BE2C (cell line): ENCODE data around the gene GRAMD4.
A peak's percentile ranks its signal among the peaks of the same experiment; 100 is the strongest.

ENCODE experiments used
- DNase-seq: peaks from one replicate; pipeline ENCODE4 v3.0.0-alpha.2; 2020
- H3K27me3 ChIP-seq: fragments of 250-450 bp; sonication (Bioruptor Pico); 2 replicates; pipeline ENCODE4 v1.5.1; 2020; ENCODE audit warnings: mild to moderate bottlenecking
- H3K36me3 ChIP-seq: fragments of 250-450 bp; sonication (Bioruptor Pico); 2 replicates; pipeline ENCODE4 v1.5.1; 2020; ENCODE audit warnings: mild to moderate bottlenecking
- H3K4me1 ChIP-seq: fragments of 250-450 bp; sonication (Bioruptor Pico); 2 replicates; pipeline ENCODE4 v1.5.1; 2020
- H3K4me3 ChIP-seq: 2 replicates; pipeline ENCODE4 v1.5.1; 2011; ENCODE audit warnings: low read depth, low read length
- H3K9me3 ChIP-seq: fragments of 250-450 bp; sonication (Bioruptor Pico); 2 replicates; pipeline ENCODE4 v1.5.1; 2020
- TF ChIP-seq, protein P1 (sequence below): IDR thresholded peaks from 2 replicates; pipeline ENCODE4 v1.5.1; 2012; ENCODE audit warnings: mild to moderate bottlenecking, low read depth, low read length

The GRAMD4 gene

DNA sequence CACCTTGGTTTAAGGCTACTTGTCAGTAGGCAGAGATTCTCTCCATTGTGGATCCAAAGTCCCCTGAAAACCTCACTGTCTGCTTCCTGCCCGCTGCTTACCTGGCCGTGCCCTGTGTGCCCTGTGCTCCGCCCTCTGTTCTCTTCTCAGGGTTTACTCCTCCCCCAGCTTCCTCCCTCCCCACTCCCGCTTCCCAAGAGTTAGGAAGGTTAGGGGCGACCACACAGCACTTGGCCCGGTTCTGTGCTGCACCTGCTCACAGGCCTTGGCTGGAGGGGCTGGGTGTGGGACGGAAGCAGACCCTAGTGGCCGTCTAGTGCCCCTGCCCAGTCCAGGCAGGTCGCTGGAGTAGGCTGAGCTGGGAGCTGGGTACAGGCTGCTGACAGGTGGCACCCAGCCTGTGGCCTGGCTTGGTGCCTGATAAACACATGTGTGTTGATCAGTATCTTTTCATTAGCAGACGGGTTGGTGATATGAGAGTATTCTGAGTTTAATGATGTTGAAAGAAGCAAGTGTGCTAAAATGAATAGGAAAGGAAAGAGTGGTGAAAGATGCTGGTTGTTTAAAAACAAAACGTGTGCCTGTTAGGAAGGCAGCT lies 40.5 kb downstream of the GRAMD4 start:
- TF ChIP-seq, protein P1, sequence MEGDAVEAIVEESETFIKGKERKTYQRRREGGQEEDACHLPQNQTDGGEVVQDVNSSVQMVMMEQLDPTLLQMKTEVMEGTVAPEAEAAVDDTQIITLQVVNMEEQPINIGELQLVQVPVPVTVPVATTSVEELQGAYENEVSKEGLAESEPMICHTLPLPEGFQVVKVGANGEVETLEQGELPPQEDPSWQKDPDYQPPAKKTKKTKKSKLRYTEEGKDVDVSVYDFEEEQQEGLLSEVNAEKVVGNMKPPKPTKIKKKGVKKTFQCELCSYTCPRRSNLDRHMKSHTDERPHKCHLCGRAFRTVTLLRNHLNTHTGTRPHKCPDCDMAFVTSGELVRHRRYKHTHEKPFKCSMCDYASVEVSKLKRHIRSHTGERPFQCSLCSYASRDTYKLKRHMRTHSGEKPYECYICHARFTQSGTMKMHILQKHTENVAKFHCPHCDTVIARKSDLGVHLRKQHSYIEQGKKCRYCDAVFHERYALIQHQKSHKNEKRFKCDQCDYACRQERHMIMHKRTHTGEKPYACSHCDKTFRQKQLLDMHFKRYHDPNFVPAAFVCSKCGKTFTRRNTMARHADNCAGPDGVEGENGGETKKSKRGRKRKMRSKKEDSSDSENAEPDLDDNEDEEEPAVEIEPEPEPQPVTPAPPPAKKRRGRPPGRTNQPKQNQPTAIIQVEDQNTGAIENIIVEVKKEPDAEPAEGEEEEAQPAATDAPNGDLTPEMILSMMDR, result no peak; the same call in 1 of the 2 replicates
- no peak overlapping the region for H3K4me3 ChIP-seq
- peaks cover 39% of the 10 kb centered on the region for H3K36me3 ChIP-seq
- peaks cover 25% of the 10 kb centered on the region for H3K4me1 ChIP-seq
- no peaks in the 10 kb centered on the region for H3K27me3 ChIP-seq
- H3K9me3 ChIP-seq, result no peaks in the 10 kb centered on the region
- DNase-seq, result peak; percentile 58

DNA sequence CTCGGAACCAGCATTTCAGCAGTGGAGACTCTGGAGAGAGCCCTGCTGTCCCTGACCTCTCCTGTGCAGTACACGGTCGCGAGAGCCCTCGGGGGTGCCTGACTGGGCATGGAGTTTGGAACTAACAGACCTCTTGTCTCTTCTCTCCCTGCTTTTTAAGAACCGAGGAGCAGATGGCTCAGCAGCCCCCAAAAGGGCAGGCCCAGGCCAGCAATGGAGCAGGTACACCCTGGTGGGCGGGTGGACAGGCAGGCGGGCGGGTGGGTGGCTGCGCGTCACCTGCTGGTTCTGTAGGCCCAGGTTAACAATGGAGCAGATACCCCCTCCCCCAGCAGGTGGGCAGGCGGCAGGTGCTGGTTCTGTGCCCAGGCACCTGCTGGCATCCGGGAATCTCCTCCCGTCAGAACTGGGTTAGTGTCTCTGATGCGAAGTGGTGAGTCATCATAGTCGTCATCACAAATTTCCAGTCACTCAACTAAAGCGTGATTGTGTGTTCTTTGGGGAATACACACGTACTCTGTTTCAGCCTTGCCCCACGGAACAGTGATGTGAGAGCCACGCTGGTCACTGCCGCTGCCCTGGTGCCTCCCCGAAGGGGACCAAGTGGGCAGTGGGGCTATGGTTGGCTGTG lies 41.1 kb downstream of the GRAMD4 start:
- no peak for DNase-seq
- TF ChIP-seq, protein P1, result no peak
- Histone ChIP-seq H3K9me3 (no peaks in the 10 kb centered on the region), H3K27me3 (no peaks in the 10 kb centered on the region), H3K4me1 (peaks cover 25% of the 10 kb centered on the region), H3K36me3 (peaks cover 46% of the 10 kb centered on the region), H3K4me3 (no peak overlapping the region)

DNA sequence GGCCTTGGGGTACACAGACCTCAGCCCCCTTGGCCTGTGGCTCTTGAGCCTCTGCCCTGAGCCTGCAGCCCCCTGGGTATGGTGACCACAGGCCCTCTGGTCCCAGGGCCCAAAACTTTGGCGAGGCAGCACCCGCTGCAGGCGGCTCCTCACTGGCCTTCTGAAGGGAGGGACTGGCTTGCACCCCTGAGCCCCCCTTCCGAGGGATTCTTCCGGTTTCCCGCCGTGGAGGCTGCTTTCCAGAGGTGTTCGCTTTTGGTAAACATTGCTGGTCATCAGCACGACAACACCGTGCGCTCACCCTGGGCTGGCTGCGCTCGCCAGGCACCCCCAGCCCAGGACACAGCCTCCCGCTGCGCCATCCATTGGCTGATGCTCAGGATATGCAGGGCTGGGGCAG lies 42.0 kb downstream of the GRAMD4 start:
- DNase-seq, result no peak
- H3K36me3 ChIP-seq, result peaks cover 52% of the 10 kb centered on the region
- no peak overlapping the region for H3K4me3 ChIP-seq
- H3K27me3 ChIP-seq, result no peaks in the 10 kb centered on the region
- no peaks in the 10 kb centered on the region for H3K9me3 ChIP-seq
- peaks cover 25% of the 10 kb centered on the region for H3K4me1 ChIP-seq
- TF ChIP-seq, protein P1, result no peak

DNA sequence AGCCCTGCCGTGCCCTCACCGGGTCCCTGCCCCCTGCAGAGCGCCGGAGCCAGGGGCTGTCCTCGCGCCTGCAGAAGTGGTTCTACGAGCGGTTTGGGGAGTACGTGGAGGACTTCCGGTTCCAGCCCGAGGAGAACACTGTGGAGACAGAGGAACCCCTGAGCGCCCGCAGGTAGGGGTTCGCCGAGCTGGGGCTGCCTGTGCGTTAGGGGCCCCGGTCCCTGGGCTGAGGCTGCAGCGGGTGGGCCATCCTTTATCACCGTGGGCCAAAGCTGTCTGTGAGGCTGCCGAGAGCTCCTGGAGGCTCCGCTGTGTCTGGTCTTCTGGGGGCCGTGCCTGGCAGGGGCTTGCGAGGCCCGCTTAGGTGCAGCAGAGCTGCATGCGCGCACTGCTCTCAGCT lies 42.8 kb downstream of the GRAMD4 start:
- Histone ChIP-seq H3K4me3 (no peak overlapping the region), H3K36me3 (peaks cover 60% of the 10 kb centered on the region), H3K9me3 (no peaks in the 10 kb centered on the region), H3K4me1 (peaks cover 25% of the 10 kb centered on the region), H3K27me3 (no peaks in the 10 kb centered on the region)
- TF ChIP-seq, protein P1, result no peak
- peak; percentile 57 for DNase-seq

DNA sequence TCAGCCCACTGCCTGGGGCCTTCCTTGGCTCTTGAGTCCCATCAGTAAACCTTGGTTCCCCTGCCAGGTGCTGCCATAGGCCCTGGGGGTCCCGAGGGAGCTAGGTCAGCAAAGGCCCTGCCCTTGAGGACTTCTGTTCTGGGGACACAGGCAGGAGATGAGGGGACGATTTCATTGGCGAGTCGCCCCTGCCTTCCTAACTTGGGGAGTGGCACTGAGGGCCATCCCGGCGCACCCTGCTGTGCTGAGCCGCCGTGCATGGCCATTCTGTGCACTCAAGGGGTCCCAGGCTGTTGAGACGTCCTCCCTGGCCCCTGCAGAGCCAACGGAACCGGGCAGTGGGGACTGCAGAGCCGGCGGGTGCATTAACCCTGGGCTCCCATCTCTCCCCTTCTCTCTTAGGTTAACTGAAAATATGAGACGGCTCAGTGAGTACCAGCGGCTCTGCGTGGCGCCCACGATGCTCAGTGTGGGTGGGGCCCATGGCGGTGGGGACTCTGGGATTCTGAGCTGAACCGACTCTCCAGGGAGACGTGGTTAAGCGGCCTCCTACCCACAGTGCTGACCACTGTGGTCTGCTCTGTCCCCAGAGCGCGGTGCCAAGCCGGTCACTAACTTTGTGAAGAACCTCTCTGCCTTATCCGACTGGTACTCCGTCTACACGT lies 43.4 kb downstream of the GRAMD4 start:
- H3K36me3 ChIP-seq, result peaks cover 66% of the 10 kb centered on the region
- no peak for DNase-seq

More for the DNA sequence above, 43.4 kb downstream of the GRAMD4 start:
- Histone ChIP-seq H3K4me1 (peaks cover 25% of the 10 kb centered on the region), H3K4me3 (no peak overlapping the region), H3K9me3 (no peaks in the 10 kb centered on the region), H3K27me3 (no peaks in the 10 kb centered on the region)
- TF ChIP-seq, protein P1, result no peak
